Right renal cortex interstitium (tissue), 3 donors: ENCODE data around the gene GDAP2. TPM values are rescaled to one million over a fixed set of nuclear protein-coding genes. Genes with fewer than 3 reads are reported as not detected.
"Not testable (repeated sequence)": the region's sequence is repeated elsewhere in the genome, so short reads cannot be mapped to it uniquely, and the experiment has no call there.

Experiments
- DNase-seq, 3 donors: peaks; one replicate each; pipeline ENCODE4 v3.0.0-alpha.2; 2013; ENCODE audit warnings: low read depth in 3 of 3, low spot score in 2 of 3
- polyA plus RNA-seq, 3 donors: library from polyadenylated mRNA; unstranded; fragments of 120-200 nt; gene quantifications; one replicate each; pipeline ENCODE4 v1.2.1, GENCODE V29; 2013; ENCODE audit not compliant: insufficient read length in 3 of 3

GDAP2 gene
- 10 to 100 TPM; 19.9 to 22.3 (median 21.0) TPM for polyA plus RNA-seq

- DNase-seq, result peak; percentile 89 to 96 (median 91)
These were observed at the start of gene GDAP2, which contains the start of gene WDR3 for GRCh38 chr1:117929343-117930172. Gene GDAP2, minus strand, starts transcription at chr1:117929621. Its CDS starts 9,264 bp downstream, at chr1:117920357. Gene WDR3, plus strand, starts transcription at chr1:117929739. Its CDS starts 3,581 bp downstream, at chr1:117933320.

- no peak for DNase-seq
These were observed 47.0 kb upstream of the GDAP2 start for GRCh38 chr1:117976381-117976780.

- no peak for DNase-seq
These were observed 42.4 kb upstream of the GDAP2 start for GRCh38 chr1:117971777-117972176.

GRCh38 chr1:117970252-117970651, 40.8 kb upstream of the GDAP2 start:
- peak in 1 of 3 donors; percentile 43 for DNase-seq

- no peak for DNase-seq
These were observed 38.5 kb upstream of the GDAP2 start for GRCh38 chr1:117967881-117968280.

GRCh38 chr1:117967477-117967876, 38.1 kb upstream of the GDAP2 start:
- DNase-seq, result no peak

GRCh38 chr1:117964290-117965038, 35.0 kb upstream of the GDAP2 start:
- DNase-seq, result no peak

- DNase-seq, result no peak
These were observed 29.9 kb upstream of the GDAP2 start for GRCh38 chr1:117959364-117959763.

- DNase-seq, result no peak
These were observed 23.0 kb upstream of the GDAP2 start for GRCh38 chr1:117952386-117952785.

GRCh38 chr1:117942293-117942692, 12.9 kb upstream of the GDAP2 start:
- no peak for DNase-seq

- DNase-seq, result no peak
These were observed 4.3 kb upstream of the GDAP2 start for GRCh38 chr1:117933769-117934168.

GRCh38 chr1:117932576-117932975, 3.2 kb upstream of the GDAP2 start:
- no peak for DNase-seq

GRCh38 chr1:117930484-117930883, 1.1 kb upstream of the GDAP2 start:
- no peak for DNase-seq

- DNase-seq, result peak in 1 of 3 donors; percentile 4
These were observed 689 bp upstream of the GDAP2 start for GRCh38 chr1:117930173-117930447.

GRCh38 chr1:117928881-117929342, 509 bp downstream of the GDAP2 start:
- peak; percentile 17 to 46 (median 23) for DNase-seq

GRCh38 chr1:117925981-117926380, 3.4 kb downstream of the GDAP2 start:
- DNase-seq, result no peak

- DNase-seq, result not testable (repeated sequence)
These were observed 6.7 kb downstream of the GDAP2 start for GRCh38 chr1:117922717-117923116.

GRCh38 chr1:117921991-117922390, 7.4 kb downstream of the GDAP2 start:
- DNase-seq, result no peak

GRCh38 chr1:117919376-117919775, 10.0 kb downstream of the GDAP2 start:
- DNase-seq, result no peak

GRCh38 chr1:117911051-117911450, 18.4 kb downstream of the GDAP2 start:
- no peak for DNase-seq

- DNase-seq, result no peak
These were observed 24.4 kb downstream of the GDAP2 start for GRCh38 chr1:117905019-117905418.

- DNase-seq, result no peak
These were observed 24.9 kb downstream of the GDAP2 start for GRCh38 chr1:117904485-117904884.
